GM12878 (cell line): Measurements from ENCODE around the gene NGB.

ENCODE experiments used
- CEBPB ChIP-seq, 2 experiments: fragments of 150-350 bp in 1 of 2; IDR thresholded peaks; 2 replicates each; pipeline ENCODE4 v1.6.1; 2012 to 2014; ENCODE audit warnings: low read depth in 2 of 2, low read length in 2 of 2, borderline replicate concordance in 1 of 2, inconsistent platforms in 1 of 2
- CHD2 ChIP-seq: IDR thresholded peaks from 2 replicates; pipeline ENCODE4 v1.6.1; 2011; ENCODE audit warnings: low read depth, low read length, improper control_type of control experiment, borderline replicate concordance
- CREB1 ChIP-seq: IDR thresholded peaks from 2 replicates; pipeline ENCODE4 v1.6.1; 2012; ENCODE audit warnings: low read depth, mild to moderate bottlenecking, inconsistent platforms
- EZH2 ChIP-seq: IDR thresholded peaks from 2 replicates; pipeline ENCODE4 v1.6.1; 2012; ENCODE audit warnings: low read depth, mild to moderate bottlenecking, control low read depth, inconsistent platforms, low read length, borderline replicate concordance; ENCODE audit not compliant: control insufficient read depth
- HDAC2 ChIP-seq: fragments of 200-600 bp; sonication (generic); IDR thresholded peaks from 2 replicates; pipeline ENCODE4 v1.6.1; 2017
- HDAC6 ChIP-seq: fragments of 200-600 bp; sonication (generic); IDR thresholded peaks from one replicate; pipeline ENCODE4 v1.8.0; 2017; ENCODE audit warnings: antibody characterized with exemption; ENCODE audit not compliant: unreplicated experiment
- SPI1 ChIP-seq: IDR thresholded peaks from 2 replicates; pipeline ENCODE4 v1.6.1; 2011; ENCODE audit warnings: low read depth, mild to moderate bottlenecking, low read length, moderate library complexity, borderline replicate concordance; ENCODE audit not compliant: insufficient read depth
- TCF12 ChIP-seq: IDR thresholded peaks from 2 replicates; pipeline ENCODE4 v1.6.1; 2011; ENCODE audit warnings: low read depth, mild to moderate bottlenecking, low read length
- TF ChIP-seq, protein P1 (sequence below): IDR thresholded peaks from 2 replicates; pipeline ENCODE4 v1.6.1; 2011; ENCODE audit warnings: low read depth, low read length, improper control_type of control experiment, borderline replicate concordance

DNA sequence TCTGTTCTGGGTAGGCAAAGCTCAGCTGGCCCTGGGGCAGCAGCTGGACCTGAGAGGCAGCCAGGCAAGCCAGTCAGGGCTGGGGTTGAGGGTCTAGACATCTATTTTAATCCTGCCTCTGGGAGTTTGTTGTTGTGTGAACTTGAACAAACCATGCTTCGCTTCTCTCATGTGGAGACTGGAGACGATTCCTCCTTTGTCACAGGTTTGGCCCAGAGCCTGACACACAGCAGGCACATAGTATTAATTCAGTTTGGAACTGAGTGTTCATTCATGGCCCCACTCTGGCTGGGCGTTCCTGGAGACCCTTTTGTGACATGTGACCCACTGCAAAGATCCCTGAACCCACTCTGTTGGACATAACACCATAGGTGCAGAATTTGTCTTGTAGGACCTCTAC is 39.3 kb downstream of the NGB start:
- TF ChIP-seq CEBPB (IDR thresholded peaks at IDR 0.05; ENCODE audit: borderline replicate concordance in 1 of 2, low read depth in 2 of 2, low read length in 2 of 2), result no peak
- no peak for TF ChIP-seq HDAC2
- no peak for TF ChIP-seq HDAC6
- TF ChIP-seq SPI1, result no peak
- TF ChIP-seq EZH2, result no peak
- TF ChIP-seq CHD2, result no peak
- no peak for TF ChIP-seq TCF12
- TF ChIP-seq, protein P1, sequence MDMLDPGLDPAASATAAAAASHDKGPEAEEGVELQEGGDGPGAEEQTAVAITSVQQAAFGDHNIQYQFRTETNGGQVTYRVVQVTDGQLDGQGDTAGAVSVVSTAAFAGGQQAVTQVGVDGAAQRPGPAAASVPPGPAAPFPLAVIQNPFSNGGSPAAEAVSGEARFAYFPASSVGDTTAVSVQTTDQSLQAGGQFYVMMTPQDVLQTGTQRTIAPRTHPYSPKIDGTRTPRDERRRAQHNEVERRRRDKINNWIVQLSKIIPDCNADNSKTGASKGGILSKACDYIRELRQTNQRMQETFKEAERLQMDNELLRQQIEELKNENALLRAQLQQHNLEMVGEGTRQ, result no peak
- TF ChIP-seq CREB1, result no peak
